Coronary artery (tissue), 2 donors: Measurements from ENCODE around the gene CERS5.

Experiments used
- DNase-seq: peaks from one replicate; pipeline ENCODE4 v3.0.0-alpha.2; 2017; ENCODE audit warnings: low spot score
- H3K27ac ChIP-seq, 2 donors: fragments of 200-600 bp; sonication (generic); one replicate each; pipeline ENCODE4 v1.5.1; 2016 to 2019
- H3K4me3 ChIP-seq: fragments of 200-600 bp; sonication (generic); 2 replicates; pipeline ENCODE4 v1.5.1; 2016; ENCODE audit warnings: mild to moderate bottlenecking, moderate library complexity
- TF ChIP-seq, protein P1 (sequence below): fragments of 200-600 bp; sonication (generic); IDR thresholded peaks from one replicate; pipeline ENCODE4 v1.5.1; 2019; ENCODE audit warnings: antibody characterized with exemption

The CERS5 gene

DNA sequence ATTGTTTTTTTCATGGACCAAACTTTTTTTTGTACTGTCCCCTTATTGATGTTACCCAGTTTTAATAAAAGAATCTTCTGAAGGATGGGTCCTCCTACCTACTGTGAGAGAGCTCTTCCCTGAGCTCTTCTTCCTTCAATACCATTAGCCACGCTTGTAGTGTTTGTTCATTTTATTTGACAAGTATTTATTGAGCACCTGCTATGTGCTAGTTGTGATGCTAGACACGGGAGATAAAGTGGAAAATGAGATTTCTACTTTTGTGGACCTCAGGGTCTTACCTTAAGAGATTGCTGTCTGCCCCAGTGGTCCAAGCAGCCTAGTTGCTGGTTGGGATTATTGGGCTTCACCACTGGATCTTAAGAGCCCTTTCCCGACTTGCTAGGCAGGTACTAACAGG is 66.6 kb downstream of the CERS5 start:
- TF ChIP-seq, protein P1, sequence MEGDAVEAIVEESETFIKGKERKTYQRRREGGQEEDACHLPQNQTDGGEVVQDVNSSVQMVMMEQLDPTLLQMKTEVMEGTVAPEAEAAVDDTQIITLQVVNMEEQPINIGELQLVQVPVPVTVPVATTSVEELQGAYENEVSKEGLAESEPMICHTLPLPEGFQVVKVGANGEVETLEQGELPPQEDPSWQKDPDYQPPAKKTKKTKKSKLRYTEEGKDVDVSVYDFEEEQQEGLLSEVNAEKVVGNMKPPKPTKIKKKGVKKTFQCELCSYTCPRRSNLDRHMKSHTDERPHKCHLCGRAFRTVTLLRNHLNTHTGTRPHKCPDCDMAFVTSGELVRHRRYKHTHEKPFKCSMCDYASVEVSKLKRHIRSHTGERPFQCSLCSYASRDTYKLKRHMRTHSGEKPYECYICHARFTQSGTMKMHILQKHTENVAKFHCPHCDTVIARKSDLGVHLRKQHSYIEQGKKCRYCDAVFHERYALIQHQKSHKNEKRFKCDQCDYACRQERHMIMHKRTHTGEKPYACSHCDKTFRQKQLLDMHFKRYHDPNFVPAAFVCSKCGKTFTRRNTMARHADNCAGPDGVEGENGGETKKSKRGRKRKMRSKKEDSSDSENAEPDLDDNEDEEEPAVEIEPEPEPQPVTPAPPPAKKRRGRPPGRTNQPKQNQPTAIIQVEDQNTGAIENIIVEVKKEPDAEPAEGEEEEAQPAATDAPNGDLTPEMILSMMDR: no peak
- no peak for DNase-seq
- H3K4me3 ChIP-seq: no peak overlapping the region
- no peak overlapping the region for H3K27ac ChIP-seq

DNA sequence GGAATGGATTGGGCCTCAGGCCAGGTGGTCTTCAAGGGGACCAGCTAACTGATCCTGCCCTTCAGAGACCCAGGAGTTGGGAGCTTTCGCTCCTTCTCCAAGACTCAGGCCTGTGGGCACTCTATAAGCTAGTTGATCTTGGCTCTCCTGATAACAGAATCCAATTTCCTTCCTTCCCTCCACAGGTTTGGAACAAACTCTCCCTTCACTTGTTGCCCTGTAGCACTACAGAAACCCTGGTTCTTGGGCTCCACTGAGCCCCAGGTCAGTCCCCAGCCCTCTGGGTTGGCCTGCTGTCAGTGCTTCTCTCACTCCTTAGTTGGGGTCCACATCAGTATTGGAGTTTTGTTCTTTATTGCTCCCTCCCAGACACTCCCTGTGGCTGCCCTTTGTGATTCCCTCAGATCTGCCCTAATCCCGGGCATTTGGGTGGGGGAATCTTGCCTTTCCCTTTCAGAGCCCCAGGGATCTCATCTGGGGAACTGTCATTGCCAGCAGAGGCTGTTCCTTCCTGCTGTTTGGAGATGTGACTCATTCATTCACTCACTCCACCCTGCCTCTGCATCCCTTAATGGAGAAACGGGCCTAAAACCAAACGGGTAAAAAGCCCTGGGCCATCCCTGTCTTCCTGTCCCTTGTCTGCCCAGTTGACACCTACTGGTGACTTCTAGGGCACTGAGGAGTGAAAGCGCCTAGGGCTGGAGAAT is 67.7 kb downstream of the CERS5 start:
- TF ChIP-seq, protein P1: no peak
- Histone ChIP-seq H3K4me3 (no peak overlapping the region), H3K27ac (peak overlapping the region in 1 of 2 donors; percentile 56)
- DNase-seq: no peak

DNA sequence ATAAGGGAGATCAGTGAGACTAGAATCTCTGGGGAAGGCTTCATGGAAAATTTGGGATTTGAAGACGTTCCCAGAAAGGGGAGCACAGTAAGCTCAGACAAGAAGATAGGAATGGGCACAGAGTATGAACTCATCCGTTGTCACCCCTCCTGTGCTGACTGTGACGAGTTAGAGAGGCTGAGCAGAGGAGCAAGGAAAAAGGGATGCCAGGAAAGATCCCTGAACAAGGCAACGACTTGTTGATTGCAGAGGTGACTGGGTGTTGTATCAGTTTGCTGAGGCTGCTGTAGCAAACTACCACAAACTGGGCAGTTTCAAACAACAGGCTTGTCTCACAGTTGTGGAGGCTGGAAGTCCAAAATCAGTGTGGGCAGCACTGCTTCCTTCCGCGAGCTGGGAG is 69.2 kb downstream of the CERS5 start:
- TF ChIP-seq, protein P1: no peak
- no peak overlapping the region for H3K27ac ChIP-seq
- no peak for DNase-seq
- no peak overlapping the region for H3K4me3 ChIP-seq

DNA sequence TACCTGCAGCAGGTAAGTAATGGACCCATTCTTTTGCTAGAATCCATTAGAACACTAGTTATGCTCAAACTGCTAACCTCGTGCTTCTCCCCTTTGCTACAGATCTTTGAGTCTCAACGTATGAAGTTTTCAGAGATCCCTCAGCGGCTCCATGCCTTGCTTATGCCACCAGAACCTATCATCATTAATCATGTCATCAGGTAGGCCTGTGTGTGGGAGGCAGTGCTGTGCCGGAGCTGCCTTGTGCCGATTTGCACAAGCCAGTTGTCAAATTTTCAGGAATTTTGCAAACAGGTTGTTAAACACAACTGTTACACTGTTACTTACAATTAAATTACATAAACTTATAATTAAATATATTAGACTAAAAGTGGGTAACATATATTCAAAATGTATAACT is 76.8 kb downstream of the CERS5 start:
- no peak for DNase-seq
- Histone ChIP-seq H3K27ac (no peak overlapping the region), H3K4me3 (no peak overlapping the region)
- TF ChIP-seq, protein P1: no peak

DNA sequence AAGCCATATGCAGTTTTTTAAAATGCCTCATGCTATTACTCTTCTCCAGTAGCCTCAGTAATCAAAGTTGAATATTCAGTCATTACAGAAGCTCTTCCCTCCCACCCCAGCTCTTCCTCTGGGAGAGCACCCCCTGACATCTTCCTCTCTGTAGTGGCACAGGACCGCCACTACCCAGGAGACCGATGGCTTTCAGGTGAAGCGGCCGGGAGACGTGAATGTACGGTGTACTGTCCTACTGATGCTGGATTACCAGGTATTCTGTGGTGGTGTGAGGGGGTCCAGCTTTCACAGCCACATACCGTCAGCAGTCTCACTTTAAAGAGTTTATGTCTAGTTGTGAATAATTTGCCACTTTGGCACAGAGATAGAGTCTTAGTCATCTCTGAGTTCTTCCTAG is 77.4 kb downstream of the CERS5 start:
- no peak for DNase-seq
- TF ChIP-seq, protein P1: no peak
- no peak overlapping the region for H3K27ac ChIP-seq
- H3K4me3 ChIP-seq: no peak overlapping the region

DNA sequence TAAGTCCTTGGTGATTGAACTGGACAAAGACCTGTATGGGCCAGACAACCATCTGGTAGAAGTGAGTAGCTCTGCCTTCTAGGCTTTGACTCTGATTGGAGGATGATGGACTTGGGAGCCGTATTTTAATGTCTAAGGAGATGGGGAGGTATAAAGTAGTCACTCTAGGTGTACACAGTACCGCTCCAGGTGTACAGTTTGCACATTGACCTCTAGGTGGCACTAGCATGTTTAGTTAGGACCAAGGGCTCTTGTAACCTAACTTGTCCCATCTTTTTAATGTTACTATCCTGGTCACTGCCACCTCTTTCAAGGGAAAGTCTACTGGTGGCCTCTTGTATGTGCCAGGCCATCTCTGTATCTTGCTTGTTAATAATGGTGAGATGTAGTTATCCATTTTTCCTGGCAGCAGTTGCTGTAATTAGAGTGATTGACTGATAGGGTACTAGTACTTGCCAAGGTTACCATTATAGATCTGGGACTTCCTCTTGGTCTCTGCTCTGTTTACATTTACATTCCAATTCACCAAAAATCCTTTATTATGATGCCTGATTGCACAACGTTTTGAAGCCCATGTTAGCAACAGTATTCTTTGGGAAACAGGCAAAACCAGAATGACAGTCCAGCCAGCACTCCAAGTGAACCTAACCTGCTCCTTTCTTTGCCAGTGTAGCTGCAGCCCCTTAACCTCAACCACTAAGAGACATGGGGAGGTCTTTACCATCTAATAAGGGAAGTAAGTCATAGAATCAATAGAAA is 78.4 kb downstream of the CERS5 start:
- Histone ChIP-seq H3K4me3 (no peak overlapping the region), H3K27ac (no peak overlapping the region)
- no peak for DNase-seq
- TF ChIP-seq, protein P1: peak; percentile 72

DNA sequence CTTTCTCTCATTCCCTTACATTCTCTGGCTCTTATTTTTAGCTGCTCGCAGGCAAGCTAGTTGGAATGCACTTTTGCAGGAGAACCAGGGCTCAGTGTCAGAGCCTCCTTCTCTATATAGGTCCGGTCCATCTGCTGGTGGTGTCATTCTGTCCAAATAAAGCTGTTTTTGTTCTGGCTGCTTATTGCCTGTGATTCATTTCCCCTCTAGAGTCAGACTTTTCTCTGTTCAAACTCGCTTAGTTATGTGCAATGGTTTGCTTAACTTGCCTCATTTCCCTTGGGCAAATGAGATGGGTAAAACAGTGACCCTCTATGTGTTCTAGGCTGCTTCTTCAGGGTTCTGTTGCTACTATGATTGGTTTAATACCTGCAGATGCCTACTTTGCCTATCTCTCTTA is 79.2 kb downstream of the CERS5 start:
- no peak overlapping the region for H3K4me3 ChIP-seq
- TF ChIP-seq, protein P1: no peak
- no peak overlapping the region for H3K27ac ChIP-seq
- DNase-seq: no peak
